GM15510 (cell line): ENCODE data around the gene CCNB3.

Experiments
- POLR2A ChIP-seq: IDR thresholded peaks from 3 replicates; pipeline ENCODE4 v1.6.1; 2011; ENCODE audit warnings: borderline replicate concordance; ENCODE audit not compliant: insufficient read length; ENCODE audit errors: extremely low read depth

Gene CCNB3

GRCh38 chrX:50204364-50204899 lies at the start of gene CCNB3:
TSS of gene CCNB3 (plus strand) at chrX:50204765. CDS start at chrX:50285164, 80,399 bp downstream.
- no peak for TF ChIP-seq POLR2A

- no peak for TF ChIP-seq POLR2A
These were observed 46.9 kb upstream of the CCNB3 start for GRCh38 chrX:50157545-50158135.

- no peak for TF ChIP-seq POLR2A
These were observed 46.0 kb upstream of the CCNB3 start for GRCh38 chrX:50158593-50158992.

- TF ChIP-seq POLR2A = no peak
These were observed 43.4 kb upstream of the CCNB3 start for GRCh38 chrX:50161127-50161526.

- TF ChIP-seq POLR2A = no peak
These were observed 38.8 kb upstream of the CCNB3 start for GRCh38 chrX:50165727-50166126.

GRCh38 chrX:50167366-50167765 lies 37.2 kb upstream of the CCNB3 start:
- no peak for TF ChIP-seq POLR2A

GRCh38 chrX:50168241-50168687 lies 36.3 kb upstream of the CCNB3 start:
- no peak for TF ChIP-seq POLR2A

GRCh38 chrX:50169717-50170116 lies 34.8 kb upstream of the CCNB3 start:
- no peak for TF ChIP-seq POLR2A

- no peak for TF ChIP-seq POLR2A
These were observed 24.3 kb upstream of the CCNB3 start for GRCh38 chrX:50180073-50180940.

- TF ChIP-seq POLR2A = no peak
These were observed 20.7 kb upstream of the CCNB3 start for GRCh38 chrX:50183891-50184290.

GRCh38 chrX:50188859-50189600 lies 15.5 kb upstream of the CCNB3 start:
- no peak for TF ChIP-seq POLR2A

- TF ChIP-seq POLR2A = no peak
These were observed 6.2 kb upstream of the CCNB3 start for GRCh38 chrX:50198348-50198747.

GRCh38 chrX:50200907-50201306 lies 3.7 kb upstream of the CCNB3 start, which contains the start of gene AKAP4:
TSS of gene AKAP4 (minus strand) at chrX:50201007. CDS start at chrX:50200889, 118 bp downstream.
- TF ChIP-seq POLR2A = no peak

GRCh38 chrX:50202539-50202938 lies 2.0 kb upstream of the CCNB3 start:
- no peak for TF ChIP-seq POLR2A

GRCh38 chrX:50206753-50207152 lies 2.2 kb downstream of the CCNB3 start:
- no peak for TF ChIP-seq POLR2A

- TF ChIP-seq POLR2A = no peak
These were observed 6.9 kb downstream of the CCNB3 start for GRCh38 chrX:50211510-50211909.

- TF ChIP-seq POLR2A = no peak
These were observed 76.7 kb downstream of the CCNB3 start for GRCh38 chrX:50281253-50281652.
